Measurements from ENCODE around the gene NSUN2. TPM values are rescaled to one million over a fixed set of nuclear protein-coding genes. Genes with fewer than 3 reads are reported as not detected.

NSUN2 gene
- total RNA-seq, result 72.3 and 86.8 TPM in 2 replicates

GRCh38 chr5:6632888-6633468 lies at the start of gene NSUN2, which contains the start of gene SRD5A1:
TSS of gene NSUN2 (minus strand) at chr5:6633044. CDS start at chr5:6632979, 65 bp downstream.
TSS of gene SRD5A1 (plus strand) at chr5:6633440. CDS start at chr5:6633577, 137 bp downstream.

Other genes starting within 250 kb of the NSUN2 start
- gene UBE2QL1, start 184.2 kb downstream of the NSUN2 start, total RNA-seq, result 0.07 TPM in 1 of 2 replicates, not detected in the other
- gene SRD5A1, start 396 bp upstream of the NSUN2 start, total RNA-seq, result 9.3 and 11.1 TPM in 2 replicates
- gene TENT4A, start 80.4 kb upstream of the NSUN2 start, total RNA-seq, result 27.5 and 27.7 TPM in 2 replicates

Measured in thoracic aorta endothelial cell (primary cell).